Measurements from ENCODE around the gene OR6C76.
"Not testable (repeated sequence)": the region's sequence is repeated elsewhere in the genome, so short reads cannot be mapped to it uniquely, and the experiment has no call there.

OR6C76 gene

DNA sequence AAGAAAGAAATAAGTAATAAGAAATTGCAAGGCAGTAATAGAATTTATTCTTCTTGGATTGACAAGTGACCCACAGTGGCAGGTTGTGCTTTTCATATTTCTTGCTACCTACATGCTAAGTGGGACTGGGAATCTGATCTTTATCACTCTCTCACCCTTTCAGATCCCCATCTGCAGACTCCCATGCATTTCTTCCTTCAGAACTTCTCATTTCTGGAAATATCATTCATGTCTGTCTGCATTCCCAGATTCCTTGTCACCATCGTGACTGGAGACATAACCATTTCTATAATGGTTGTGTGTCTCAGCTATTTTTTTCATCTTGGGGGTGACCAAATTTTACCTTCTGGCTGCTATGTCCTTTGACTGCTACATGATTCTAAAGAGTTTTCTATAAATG is 29.7 kb upstream of the OR6C76 start:
- no peaks in the 10 kb centered on the region for H3K9me2 ChIP-seq (replicated peaks; ENCODE audit: insufficient read depth, low read length)
- no peak overlapping the region for H3K9ac ChIP-seq (ENCODE audit: low read length)
- H3K4me2 ChIP-seq (ENCODE audit: low read depth, low read length): no peak overlapping the region
- H4K20me1 ChIP-seq (ENCODE audit: insufficient read depth, low read length): no peaks in the 10 kb centered on the region
- H3F3A ChIP-seq (ENCODE audit: insufficient read depth, low read length): no peaks in the 10 kb centered on the region
- DNase-seq: no peak
- no peaks in the 10 kb centered on the region for H3K4me1 ChIP-seq (ENCODE audit: low read length)
- H3K36me3 ChIP-seq (replicated peaks; ENCODE audit: insufficient read depth, low read length): no peaks in the 10 kb centered on the region
- H3K4me3 ChIP-seq (ENCODE audit: low read length): no peak overlapping the region
- no peak overlapping the region for H3K27ac ChIP-seq (ENCODE audit: low read length)
- TF ChIP-seq CTCF (IDR thresholded peaks at IDR 0.05; ENCODE audit: low read length) (no peak), EZH2 (optimal IDR thresholded peaks at IDR 0.05; ENCODE audit: low read depth, low read length) (no peak), EZH2phosphoT487 (IDR thresholded peaks at IDR 0.05; ENCODE audit: low read length) (no peak)
- H3K79me2 ChIP-seq (ENCODE audit: low read length): no peaks in the 10 kb centered on the region
- no peaks in the 10 kb centered on the region for H3K9me3 ChIP-seq (replicated peaks; ENCODE audit: insufficient read depth, low read length)
- no peak overlapping the region for H2AFZ ChIP-seq (ENCODE audit: low read length)
- H3K27me3 ChIP-seq (replicated peaks; ENCODE audit: insufficient read depth, low read length): no peaks in the 10 kb centered on the region

DNA sequence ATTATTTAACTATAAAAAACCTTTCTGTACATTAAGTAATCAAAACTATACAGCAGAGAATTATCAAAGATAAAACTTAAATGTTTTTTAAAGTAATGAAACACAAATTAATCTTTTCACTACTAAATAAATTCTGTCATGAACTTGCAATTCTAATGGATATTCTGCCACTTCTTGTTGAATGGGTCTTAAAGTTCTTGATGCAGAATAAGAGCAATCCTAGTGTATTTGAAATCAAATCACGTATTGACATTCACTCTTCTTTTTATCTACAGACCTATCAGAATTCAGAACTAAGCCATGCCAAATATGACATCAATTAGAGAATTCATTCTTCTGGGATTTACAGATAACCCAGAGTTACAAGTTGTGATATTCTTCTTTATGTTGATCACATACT is 25.8 kb upstream of the OR6C76 start, which contains the start of gene OR6C65:
Gene OR6C65, plus strand, starts transcription at position 301 of the 400 bp plus-strand sequence. Its CDS starts 0 bp downstream, at position 301.
- no peaks in the 10 kb centered on the region for H3K9me3 ChIP-seq (replicated peaks; ENCODE audit: insufficient read depth, low read length)
- no peaks in the 10 kb centered on the region for H4K20me1 ChIP-seq (ENCODE audit: insufficient read depth, low read length)
- DNase-seq: no peak
- no peak within 1 kb of the TSS for H2AFZ ChIP-seq (ENCODE audit: low read length)
- no peaks in the 10 kb centered on the region for H3K9me2 ChIP-seq (replicated peaks; ENCODE audit: insufficient read depth, low read length)
- H3K36me3 ChIP-seq (replicated peaks; ENCODE audit: insufficient read depth, low read length): no peaks in the 10 kb centered on the region
- no peak for TF ChIP-seq EZH2phosphoT487 (IDR thresholded peaks at IDR 0.05; ENCODE audit: low read length)
- no peak for TF ChIP-seq CTCF (IDR thresholded peaks at IDR 0.05; ENCODE audit: low read length)
- no peak for TF ChIP-seq EZH2 (optimal IDR thresholded peaks at IDR 0.05; ENCODE audit: low read depth, low read length)
- no peaks in the 10 kb centered on the region; the same call in 1 of the 2 replicates for H3K4me1 ChIP-seq (ENCODE audit: low read length)
- no peaks in the 10 kb centered on the region for H3F3A ChIP-seq (ENCODE audit: insufficient read depth, low read length)
- H3K9ac ChIP-seq (ENCODE audit: low read length): no peak within 1 kb of the TSS
- no peak within 1 kb of the TSS for H3K4me2 ChIP-seq (ENCODE audit: low read depth, low read length)
- H3K4me3 ChIP-seq (ENCODE audit: low read length): no peak within 1 kb of the TSS
- no peaks in the 10 kb centered on the region for H3K79me2 ChIP-seq (ENCODE audit: low read length)
- H3K27me3 ChIP-seq (replicated peaks; ENCODE audit: insufficient read depth, low read length): no peaks in the 10 kb centered on the region
- H3K27ac ChIP-seq (ENCODE audit: low read length): no peak within 1 kb of the TSS

DNA sequence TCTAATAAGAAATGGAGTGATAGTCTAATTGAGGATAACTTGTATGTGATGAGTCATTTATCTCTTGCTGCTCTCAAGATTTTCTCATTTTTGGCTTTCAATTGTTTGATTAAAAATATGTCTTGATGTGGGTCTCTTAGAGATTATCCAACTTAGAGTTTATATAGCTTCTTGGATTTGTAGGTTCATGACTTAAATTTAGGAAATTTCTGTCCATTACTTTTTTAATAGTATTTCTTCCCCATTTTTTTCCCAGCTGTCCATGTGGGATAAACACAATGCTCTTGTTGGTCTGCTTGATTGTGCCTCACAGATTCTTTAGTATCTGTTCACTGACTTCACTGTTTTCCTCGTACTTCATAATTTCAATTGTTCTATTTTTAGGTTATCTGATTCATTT is 18.2 kb upstream of the OR6C76 start:
- no peaks in the 10 kb centered on the region for H3K9me3 ChIP-seq (replicated peaks; ENCODE audit: insufficient read depth, low read length)
- no peak for TF ChIP-seq CTCF (IDR thresholded peaks at IDR 0.05; ENCODE audit: low read length)
- TF ChIP-seq EZH2phosphoT487 (IDR thresholded peaks at IDR 0.05; ENCODE audit: low read length): no peak
- TF ChIP-seq EZH2 (optimal IDR thresholded peaks at IDR 0.05; ENCODE audit: low read depth, low read length): no peak
- no peak overlapping the region for H3K4me3 ChIP-seq (ENCODE audit: low read length)

GRCh38 chr12:55409133-55409532 is 16.9 kb upstream of the OR6C76 start:
- H3K27me3 ChIP-seq (replicated peaks; ENCODE audit: insufficient read depth, low read length); H3K36me3 ChIP-seq (replicated peaks; ENCODE audit: insufficient read depth, low read length); H3K4me1 ChIP-seq (ENCODE audit: low read length); H3K9me3 ChIP-seq (replicated peaks; ENCODE audit: insufficient read depth, low read length); H3K9me2 ChIP-seq (replicated peaks; ENCODE audit: insufficient read depth, low read length); H4K20me1 ChIP-seq (ENCODE audit: insufficient read depth, low read length); H3K4me2 ChIP-seq (ENCODE audit: low read depth, low read length); H3K79me2 ChIP-seq (ENCODE audit: low read length); H3K27ac ChIP-seq (ENCODE audit: low read length); H3F3A ChIP-seq (ENCODE audit: insufficient read depth, low read length); H3K9ac ChIP-seq (ENCODE audit: low read length); H2AFZ ChIP-seq (ENCODE audit: low read length); DNase-seq; H3K4me3 ChIP-seq (ENCODE audit: low read length): not testable (repeated sequence)

More for the DNA sequence above, 18.2 kb upstream of the OR6C76 start:
- H3K9ac ChIP-seq (ENCODE audit: low read length): no peak overlapping the region
- no peak for DNase-seq
- H3K79me2 ChIP-seq (ENCODE audit: low read length): no peaks in the 10 kb centered on the region
- H3K27ac ChIP-seq (ENCODE audit: low read length): no peak overlapping the region
- H3K9me2 ChIP-seq (replicated peaks; ENCODE audit: insufficient read depth, low read length): no peaks in the 10 kb centered on the region
- no peaks in the 10 kb centered on the region for H3F3A ChIP-seq (ENCODE audit: insufficient read depth, low read length)
- no peak overlapping the region for H3K4me2 ChIP-seq (ENCODE audit: low read depth, low read length)
- no peak overlapping the region for H2AFZ ChIP-seq (ENCODE audit: low read length)
- H3K4me1 ChIP-seq (ENCODE audit: low read length): no peaks in the 10 kb centered on the region
- no peaks in the 10 kb centered on the region for H4K20me1 ChIP-seq (ENCODE audit: insufficient read depth, low read length)
- no peaks in the 10 kb centered on the region for H3K36me3 ChIP-seq (replicated peaks; ENCODE audit: insufficient read depth, low read length)
- H3K27me3 ChIP-seq (replicated peaks; ENCODE audit: insufficient read depth, low read length): no peaks in the 10 kb centered on the region

- H3K27ac ChIP-seq (ENCODE audit: low read length); H3K4me3 ChIP-seq (ENCODE audit: low read length); H3K79me2 ChIP-seq (ENCODE audit: low read length); H3K4me1 ChIP-seq (ENCODE audit: low read length); H4K20me1 ChIP-seq (ENCODE audit: insufficient read depth, low read length); H3K27me3 ChIP-seq (replicated peaks; ENCODE audit: insufficient read depth, low read length); H3F3A ChIP-seq (ENCODE audit: insufficient read depth, low read length); H3K9me2 ChIP-seq (replicated peaks; ENCODE audit: insufficient read depth, low read length); H3K9me3 ChIP-seq (replicated peaks; ENCODE audit: insufficient read depth, low read length); H3K9ac ChIP-seq (ENCODE audit: low read length); H3K36me3 ChIP-seq (replicated peaks; ENCODE audit: insufficient read depth, low read length); H3K4me2 ChIP-seq (ENCODE audit: low read depth, low read length); DNase-seq; H2AFZ ChIP-seq (ENCODE audit: low read length): not testable (repeated sequence)
Observed at GRCh38 chr12:55412138-55412537, 13.9 kb upstream of the OR6C76 start.
